H1 (cell line): ENCODE measurements around the gene TOMM5. TPM values are rescaled to one million over a fixed set of nuclear protein-coding genes. Genes with fewer than 3 reads are reported as not detected.

Experiments used
- polyA plus RNA-seq, 7 experiments: library from polyadenylated mRNA; depleted of rRNA in 3 of 7; stranded (reverse) in 5 of 7; unstranded in 2 of 7; fragments of >200 nt in 5 of 7; fragments of 200-250 nt in 2 of 7; gene quantifications; 1 replicate in 5 of 7; 2 replicates in 1 of 7; 4 replicates in 1 of 7; pipeline versions ENCODE4 v1.2.1 to v1.2.3, GENCODE V29; 2011 to 2013; ENCODE audit warnings: missing spikeins in 2 of 7, mixed read lengths in 2 of 7
- total RNA-seq: library from RNA; stranded (reverse); fragmentation: NEBNext Ultra II Directional; extraction: Animal tissue kit (Norgen Biotek cat#: 25700); gene quantifications from 2 replicates; pipeline ENCODE4 v1.2.1, GENCODE V29; 2021
- TF ChIP-seq, protein P1 (sequence below): IDR thresholded peaks from 2 replicates; pipeline ENCODE4 v1.6.1; 2012; ENCODE audit warnings: inconsistent platforms

TOMM5 gene
- total and polyA plus RNA-seq, 2 of the 8 experiments (the other 6 are each of a cell fraction or from before 2014, with no cell fraction given), result 171 to 174 TPM

DNA sequence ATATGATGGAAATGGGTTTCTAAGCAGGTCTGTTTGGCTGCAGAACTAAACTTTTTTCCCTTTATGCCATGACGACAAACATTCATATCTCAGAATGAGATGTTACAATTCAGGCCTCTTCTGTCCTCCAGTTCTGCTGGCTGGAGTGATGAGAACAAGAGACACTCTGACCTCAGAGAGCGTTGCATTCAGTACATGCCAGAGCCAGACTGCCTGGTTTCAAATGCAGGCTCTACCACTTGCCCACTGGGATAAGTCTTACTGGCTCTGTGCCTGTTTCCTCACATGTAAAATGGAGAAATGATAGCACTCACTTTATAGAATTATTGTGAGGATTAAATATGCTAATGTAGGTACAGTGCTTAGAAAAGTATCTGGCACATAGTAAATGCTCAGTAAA is 24.8 kb upstream of the TOMM5 start (continued):
- TF ChIP-seq, protein P1, sequence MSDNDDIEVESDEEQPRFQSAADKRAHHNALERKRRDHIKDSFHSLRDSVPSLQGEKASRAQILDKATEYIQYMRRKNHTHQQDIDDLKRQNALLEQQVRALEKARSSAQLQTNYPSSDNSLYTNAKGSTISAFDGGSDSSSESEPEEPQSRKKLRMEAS, result no peak
